B cell (primary cell): Measurements from ENCODE around the gene ABCC1. TPM values are rescaled to one million over a fixed set of nuclear protein-coding genes. Genes with fewer than 3 reads are reported as not detected.

Source experiments
- ATAC-seq: fragments of 200-7000 bp; cut with Tn5 transposase; one replicate; pipeline ENCODE4 v1.10.0; 2021; ENCODE audit warnings: low read depth, mild to moderate bottlenecking, moderate number of reproducible peaks, moderate library complexity
- CTCF ChIA-PET: fragments of 350-600 bp; sonication (Branson Sonifier 250); formaldehyde crosslinking; loops from one replicate; lab custom pipeline; 2021; ENCODE audit warnings: antibody characterized with exemption, inconsistent platforms; lab: Charles Lee
- POLR2A ChIA-PET: fragments of 350-600 bp; sonication (Branson Sonifier 250); formaldehyde crosslinking; loops from one replicate; lab custom pipeline; 2021; ENCODE audit warnings: antibody characterized with exemption; lab: Charles Lee
- DNase-seq: peaks from one replicate; pipeline ENCODE4 v3.0.0; 2013
- H2AFZ ChIP-seq: 2 replicates; pipeline ENCODE4 v1.6.1; 2012; ENCODE audit warnings: mild to moderate bottlenecking, low read depth, low read length; ENCODE audit not compliant: insufficient read depth, poor library complexity, severe bottlenecking
- H3K27ac ChIP-seq, 2 donors: 1 replicate in 1 of 2; 2 replicates in 1 of 2; pipeline ENCODE4 v1.5.1; 2012 to 2013; ENCODE audit warnings: low read length in 2 of 2, mild to moderate bottlenecking in 2 of 2, moderate library complexity in 1 of 2
- H3K27me3 ChIP-seq, 4 experiments: fragments of 200-600 bp in 1 of 4; sonication (generic) in 1 of 4; replicated peaks in 1 of 4; 1 replicate in 2 of 4; 2 replicates in 2 of 4; pipeline versions ENCODE4 v1.6.1 to v1.7.0; 2013 to 2016; ENCODE audit warnings: low read length in 3 of 4, mild to moderate bottlenecking in 2 of 4, mixed read lengths in 1 of 4, moderate library complexity in 1 of 4; ENCODE audit not compliant: insufficient read depth in 4 of 4, control insufficient read depth in 3 of 4; ENCODE audit errors: control extremely low read depth in 1 of 4
- H3K36me3 ChIP-seq, 2 experiments: replicated peaks in 1 of 2; 1 replicate in 1 of 2; 2 replicates in 1 of 2; pipeline versions ENCODE4 v1.6.1 to v1.7.1; 2013; ENCODE audit warnings: low read length in 1 of 2; ENCODE audit not compliant: insufficient read depth in 2 of 2, control insufficient read depth in 1 of 2; ENCODE audit errors: control extremely low read depth in 1 of 2, extremely low read depth in 1 of 2
- H3K4me1 ChIP-seq, 2 donors: fragments of 200-600 bp in 1 of 2; sonication (generic) in 1 of 2; 1 replicate in 1 of 2; 2 replicates in 1 of 2; pipeline versions ENCODE4 v1.5.1 to v1.6.1; 2013 to 2017; ENCODE audit warnings: low read length in 2 of 2; ENCODE audit not compliant: control insufficient read depth in 2 of 2, insufficient read depth in 2 of 2
- H3K4me2 ChIP-seq: replicated peaks from 2 replicates; pipeline ENCODE3; 2012; ENCODE audit warnings: mild to moderate bottlenecking, low read depth, low read length; ENCODE audit not compliant: poor library complexity, severe bottlenecking
- H3K4me3 ChIP-seq, 5 experiments: fragments of 200-600 bp in 1 of 5; sonication (generic) in 1 of 5; 1 replicate in 3 of 5; 2 replicates in 2 of 5; pipeline versions ENCODE4 v1.5.1 to v1.7.0; 2011 to 2016; ENCODE audit warnings: low read length in 4 of 5, mild to moderate bottlenecking in 4 of 5, low read depth in 2 of 5, control low read depth in 1 of 5, moderate library complexity in 1 of 5; ENCODE audit not compliant: insufficient read depth in 1 of 5; ENCODE audit errors: control extremely low read depth in 1 of 5, extremely low read depth in 1 of 5
- H3K79me2 ChIP-seq: fragments of 200-600 bp; sonication (generic); one replicate; pipeline ENCODE4 v1.6.0; 2016; ENCODE audit warnings: low read length; ENCODE audit not compliant: control insufficient read depth, insufficient read depth
- H3K9ac ChIP-seq: fragments of 200-600 bp; sonication (generic); 2 replicates; pipeline ENCODE4 v1.6.1; 2017; ENCODE audit warnings: mild to moderate bottlenecking, low read length, moderate library complexity
- H3K9me3 ChIP-seq, 3 donors: one replicate each; pipeline versions ENCODE4 v1.6.1 to v1.7.1; 2013; ENCODE audit warnings: low read length in 2 of 3; ENCODE audit not compliant: control insufficient read depth in 2 of 3, insufficient read depth in 1 of 3; ENCODE audit errors: control extremely low read depth in 1 of 3
- H4K20me1 ChIP-seq: 2 replicates; pipeline ENCODE4 v1.6.0; 2012; ENCODE audit warnings: mild to moderate bottlenecking, low read length; ENCODE audit not compliant: insufficient read depth, control insufficient read depth, poor library complexity, severe bottlenecking
- H3K27ac Mint-ChIP-seq: one replicate; pipeline ENCODE4 v1.8.0; 2021; ENCODE audit warnings: mixed read lengths
- H3K27me3 Mint-ChIP-seq: one replicate; pipeline ENCODE4 v1.8.0; 2021; ENCODE audit warnings: mixed read lengths
- H3K4me1 Mint-ChIP-seq: one replicate; pipeline ENCODE4 v1.8.0; 2021; ENCODE audit warnings: mixed read lengths
- H3K4me3 Mint-ChIP-seq: one replicate; pipeline ENCODE4 v1.8.0; 2021; ENCODE audit warnings: mixed read lengths
- H3K9me3 Mint-ChIP-seq: one replicate; pipeline ENCODE4 v1.8.0; 2022; ENCODE audit warnings: mixed read lengths; ENCODE audit not compliant: insufficient read depth
- CTCF ChIP-seq: fragments of 200-600 bp; IDR thresholded peaks from one replicate; pipeline ENCODE4 v1.8.0; 2022; ENCODE audit warnings: antibody characterized with exemption, mild to moderate bottlenecking
- EZH2 ChIP-seq: IDR thresholded peaks from 2 replicates; pipeline ENCODE4 v1.6.1; 2012; ENCODE audit warnings: borderline replicate concordance, low read depth, mild to moderate bottlenecking, moderate library complexity, low read length; ENCODE audit not compliant: insufficient read depth, poor library complexity, severe bottlenecking
- WGBS: methylation state at CpG from one replicate; pipeline ENCODE4 v1.1.5; 2013; ENCODE audit warnings: missing lambda C conversion rate; ENCODE audit not compliant: insufficient coverage; 5-methylcytosine and 5-hydroxymethylcytosine counted together
- intact Hi-C: fragments of 100-400 bp; cut with micrococcal nuclease; formaldehyde crosslinking; loops from one replicate; pipeline ENCODE4 v1.10.0; 2022
- polyA plus RNA-seq: library from polyadenylated mRNA; depleted of rRNA; stranded (reverse); fragments of >200 nt; gene quantifications from 2 replicates; pipeline ENCODE4 v1.2.3, GENCODE V29; 2012
- total RNA-seq, 2 donors: library from RNA; stranded (reverse); fragments of 120-200 nt in 1 of 2; gene quantifications; 1 replicate in 1 of 2; 2 replicates in 1 of 2; pipeline versions ENCODE4 v1.2.3 to v1.2.4, GENCODE V29; 2013 to 2022

ABCC1 gene
- total and polyA plus RNA-seq, 2 donors (not counting 1 experiment from before 2014, with no cell fraction given) = 21.8 to 73.0 TPM

- H3K9me3 ChIP-seq = peaks cover 8 to 47% (median 45%) of the 10 kb centered on the region in 3 donors
- H3K4me3 ChIP-seq = no peak overlapping the region
- Mint-ChIP-seq H3K4me1 (peaks cover 9% of the 10 kb centered on the region), H3K4me3 (no peak overlapping the region), H3K9me3 (peaks cover 22% of the 10 kb centered on the region), H3K27ac (no peak overlapping the region), H3K27me3 (no peaks in the 10 kb centered on the region)
- peaks cover 5 to 25% of the 10 kb centered on the region in 2 experiments for H3K36me3 ChIP-seq
- DNase-seq (no peak), ATAC-seq (no peak)
- peaks cover 36% of the 10 kb centered on the region for H4K20me1 ChIP-seq
- no peak overlapping the region for H3K27ac ChIP-seq
- H2AFZ ChIP-seq = no peak overlapping the region
- H3K4me2 ChIP-seq = no peak overlapping the region
- ChIA-PET CTCF (no interaction called here), POLR2A (no interaction called here)
- intact Hi-C loops = no loop called here
- H3K4me1 ChIP-seq = no peaks in the 10 kb centered on the region
- peaks cover 100% of the 10 kb centered on the region for H3K79me2 ChIP-seq
- TF ChIP-seq CTCF (no peak), EZH2 (no peak)
- H3K9ac ChIP-seq = no peak overlapping the region
- no peaks in the 10 kb centered on the region for H3K27me3 ChIP-seq
- WGBS = 100% methylated on average over 1 of the region's 5 CpGs
Observed at GRCh38 chr16:15976225-15976812, 26.9 kb downstream of the ABCC1 start.

- ChIA-PET CTCF (no interaction called here), POLR2A (no interaction called here)
- peaks cover 36% of the 10 kb centered on the region for H4K20me1 ChIP-seq
- no peak for ATAC-seq
- Mint-ChIP-seq H3K4me3 (no peak overlapping the region), H3K9me3 (peaks cover 22% of the 10 kb centered on the region), H3K4me1 (peaks cover 9% of the 10 kb centered on the region), H3K27me3 (no peaks in the 10 kb centered on the region), H3K27ac (no peak overlapping the region)
- H3K27me3 ChIP-seq = no peaks in the 10 kb centered on the region
- no peak overlapping the region for H3K4me3 ChIP-seq
- H3K79me2 ChIP-seq = peaks cover 100% of the 10 kb centered on the region
- peaks cover 8 to 48% (median 42%) of the 10 kb centered on the region in 3 donors for H3K9me3 ChIP-seq
- no peak for TF ChIP-seq EZH2
- TF ChIP-seq CTCF = no peak
- no peak overlapping the region for H2AFZ ChIP-seq
- intact Hi-C loops = no loop called here
- no peaks in the 10 kb centered on the region for H3K4me1 ChIP-seq
- H3K9ac ChIP-seq = no peak overlapping the region
- H3K36me3 ChIP-seq = peaks cover 5 to 23% of the 10 kb centered on the region in 2 experiments
- H3K4me2 ChIP-seq = no peak overlapping the region
- DNase-seq = no peak
- WGBS = 100% methylated on average over 4 of the region's 7 CpGs
- no peak overlapping the region for H3K27ac ChIP-seq
Observed at GRCh38 chr16:15976929-15977637, 27.7 kb downstream of the ABCC1 start.
